Activated CD8-positive, alpha-beta memory T cell treated with anti-CD3 and anti-CD28 coated beads for 4 hours (primary cell): Measurements from ENCODE around the gene DDX23.

Source experiments
- DNase-seq, 2 donors: peaks; one replicate each; pipeline ENCODE4 v3.0.0-alpha.2; 2020; ENCODE audit warnings: low read depth in 2 of 2

DDX23 gene

DNA sequence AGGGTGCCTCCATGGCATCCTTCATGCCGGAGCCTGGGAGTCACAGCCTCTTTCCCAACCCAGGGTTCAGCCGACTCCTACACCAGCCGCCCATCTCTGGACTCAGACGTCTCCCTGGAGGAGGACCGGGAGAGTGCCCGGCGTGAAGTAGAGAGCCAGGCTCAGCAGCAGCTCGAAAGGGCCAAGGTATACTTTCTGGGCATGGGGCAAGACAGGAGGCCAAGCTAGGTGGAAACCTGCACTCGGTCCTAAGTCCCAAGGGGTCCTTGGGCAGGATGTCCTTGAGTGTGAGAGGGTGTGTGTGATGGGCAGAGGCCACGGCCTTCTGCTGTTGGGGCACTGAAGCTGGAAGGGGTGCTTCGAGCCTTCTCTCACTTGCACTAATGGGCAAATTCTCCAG lies 28.7 kb downstream of the DDX23 start:
- DNase-seq, result no peak

- no peak for DNase-seq
These were observed 29.3 kb downstream of the DDX23 start for GRCh38 chr12:48822711-48823110.

DNA sequence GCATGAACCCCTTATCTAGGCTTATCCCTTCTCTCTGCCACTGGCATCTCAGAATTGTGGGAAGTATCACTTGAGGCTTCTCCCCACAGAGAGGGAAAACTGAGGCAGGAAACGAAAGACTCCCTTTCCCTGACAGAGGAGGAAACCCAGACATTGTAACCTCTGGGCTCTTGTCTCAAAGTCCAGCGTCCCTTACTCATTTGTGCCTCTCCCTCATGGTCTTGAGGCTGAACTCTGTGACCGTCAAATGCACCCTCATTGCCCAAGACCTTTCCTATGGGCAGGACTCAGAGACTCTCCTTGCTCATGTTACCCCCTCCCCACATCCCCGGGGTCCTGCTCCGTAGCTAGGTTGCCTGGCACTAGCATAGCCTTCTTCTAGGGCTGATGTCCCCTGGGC lies 29.8 kb downstream of the DDX23 start:
- no peak for DNase-seq

DNA sequence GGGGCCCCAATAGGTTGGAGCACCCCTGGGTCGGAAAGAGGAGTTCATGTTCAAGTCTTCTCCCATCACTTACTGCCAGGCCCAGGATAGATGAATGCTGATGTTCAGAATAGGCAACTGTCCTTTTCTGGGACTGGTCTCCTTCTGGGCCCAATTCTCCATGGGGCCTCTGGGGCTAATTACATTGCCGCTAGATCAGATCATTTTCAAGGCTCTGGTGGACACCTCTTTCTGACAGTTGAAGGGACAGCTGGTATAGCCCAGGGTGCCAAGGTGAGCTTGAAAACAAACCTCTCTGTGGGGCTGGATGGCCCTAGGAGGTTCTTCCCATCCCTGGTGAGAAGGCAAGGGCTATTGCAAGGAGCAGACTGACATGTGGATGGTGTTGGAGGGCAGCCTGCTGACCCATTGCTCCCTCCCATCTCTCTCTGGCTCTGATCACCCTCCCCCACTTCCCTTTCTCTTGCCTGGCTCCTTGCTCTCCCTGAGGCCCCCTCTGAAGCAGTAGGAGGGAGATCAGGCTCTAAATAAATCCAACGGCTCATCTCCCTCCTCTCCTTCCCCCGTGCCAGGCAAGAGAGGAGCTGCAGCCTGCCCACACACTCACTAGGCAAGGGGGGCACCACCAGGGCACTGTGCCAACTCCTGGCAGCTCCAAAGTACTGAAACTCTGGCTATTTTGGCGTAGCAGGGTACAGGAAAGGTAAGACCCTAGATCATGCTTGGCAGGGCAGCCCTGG lies 31.8 kb downstream of the DDX23 start:
- no peak for DNase-seq

GRCh38 chr12:48818831-48819590 lies 33.0 kb downstream of the DDX23 start:
- no peak for DNase-seq

- peak; percentile 54 to 59 for DNase-seq
These were observed 33.8 kb downstream of the DDX23 start, which contains the start of gene CACNB3 for GRCh38 chr12:48817873-48818830. CACNB3 (plus strand) TSS chr12:48818496; CDS start chr12:48818930, 434 bp downstream.

GRCh38 chr12:48816143-48816854 lies 35.7 kb downstream of the DDX23 start:
- DNase-seq, result no peak

DNA sequence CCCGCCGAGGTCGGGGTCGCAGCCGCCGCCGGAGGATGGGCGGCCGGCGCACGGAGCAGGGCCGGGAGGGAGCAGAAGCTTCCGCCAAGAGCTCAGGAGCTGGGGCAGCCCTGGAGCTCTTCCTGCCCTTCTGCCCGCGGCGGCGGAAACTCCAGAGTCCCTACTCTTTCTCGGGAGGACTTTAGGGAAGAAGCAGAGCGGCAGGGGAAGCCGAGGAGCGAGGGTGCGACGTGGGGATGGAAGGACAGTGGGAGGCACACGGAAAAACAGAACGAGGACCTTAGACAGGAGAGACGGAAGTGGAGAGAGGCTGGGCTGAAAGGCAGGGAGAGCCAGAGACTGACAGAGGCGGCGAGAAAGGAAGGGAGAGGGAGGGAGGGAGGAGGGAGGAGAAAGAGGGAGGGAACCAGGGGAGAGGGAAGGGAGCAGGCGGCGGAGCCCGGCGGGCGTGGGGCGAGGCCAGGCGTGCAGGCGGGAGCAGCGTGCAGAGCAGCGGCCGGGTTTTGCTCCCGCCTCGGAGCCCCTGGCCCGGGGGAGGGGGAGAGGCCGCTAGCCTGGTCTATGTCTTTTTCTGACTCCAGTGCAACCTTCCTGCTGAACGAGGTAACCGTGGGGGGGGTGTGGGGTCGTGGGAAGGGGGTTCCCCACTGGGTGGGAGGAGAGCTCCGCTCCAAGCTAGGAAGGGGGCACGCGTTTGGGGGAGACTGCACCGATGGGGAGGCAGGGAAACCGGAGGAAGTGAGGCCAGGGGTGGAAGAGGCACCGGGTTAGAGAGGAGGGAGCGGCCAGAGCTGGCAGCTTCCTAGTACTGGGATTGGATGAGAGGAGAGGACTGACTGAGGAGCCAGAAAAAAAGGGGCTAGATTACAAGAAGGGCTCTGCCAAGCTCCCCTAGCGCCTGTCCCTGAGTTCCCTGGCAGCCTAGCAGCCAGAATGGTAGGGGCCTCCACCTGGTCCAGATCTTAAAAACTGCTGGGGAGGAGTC lies 36.5 kb downstream of the DDX23 start:
- no peak for DNase-seq

- DNase-seq, result peak; percentile 31
These were observed 37.5 kb downstream of the DDX23 start for GRCh38 chr12:48814262-48815125.

DNA sequence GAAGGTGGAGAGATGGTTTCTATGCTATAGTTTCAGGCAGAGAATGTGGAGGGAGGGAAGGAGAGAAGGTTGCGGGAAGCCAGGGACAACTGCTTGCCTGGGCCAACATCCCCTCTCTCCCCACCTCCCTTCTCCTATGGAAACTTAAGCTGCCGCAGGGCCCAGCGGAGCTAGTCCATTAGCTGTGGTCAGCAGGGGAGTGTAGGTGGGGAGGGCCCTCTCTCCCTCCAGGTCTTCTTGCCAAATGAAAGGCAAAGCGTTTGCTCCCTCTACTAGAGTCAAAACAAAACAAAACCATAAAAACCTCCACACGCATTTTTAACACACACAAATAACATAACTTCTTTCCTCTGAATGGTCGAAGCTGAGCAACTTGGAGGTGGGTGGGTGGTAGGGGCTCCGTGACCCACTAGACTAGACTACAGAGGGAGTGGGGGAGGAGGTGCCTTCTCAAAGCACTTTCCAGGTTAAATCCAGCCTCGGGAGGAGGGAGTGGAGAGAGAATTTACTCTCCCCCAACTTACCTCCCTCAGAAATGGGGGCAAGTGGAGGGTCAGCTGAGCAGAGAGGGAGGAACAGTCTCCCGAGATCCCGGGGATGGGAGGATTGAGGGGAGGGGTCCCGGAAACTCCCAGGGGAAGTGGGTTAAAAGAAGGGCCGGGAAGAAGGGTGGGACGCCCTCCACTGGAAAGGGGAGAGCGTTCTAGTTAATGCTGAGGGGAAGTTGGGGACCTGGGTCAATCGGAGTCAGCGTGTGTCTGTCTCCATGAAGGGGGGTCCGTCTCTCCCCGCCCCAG lies 38.3 kb downstream of the DDX23 start:
- no peak for DNase-seq

GRCh38 chr12:48812389-48812788 lies 39.6 kb downstream of the DDX23 start:
- DNase-seq, result no peak

- no peak for DNase-seq
These were observed 40.4 kb downstream of the DDX23 start for GRCh38 chr12:48811437-48812090.

GRCh38 chr12:48810903-48811431 lies 41.0 kb downstream of the DDX23 start:
- DNase-seq, result no peak

GRCh38 chr12:48807981-48808380 lies 44.0 kb downstream of the DDX23 start:
- no peak for DNase-seq

DNA sequence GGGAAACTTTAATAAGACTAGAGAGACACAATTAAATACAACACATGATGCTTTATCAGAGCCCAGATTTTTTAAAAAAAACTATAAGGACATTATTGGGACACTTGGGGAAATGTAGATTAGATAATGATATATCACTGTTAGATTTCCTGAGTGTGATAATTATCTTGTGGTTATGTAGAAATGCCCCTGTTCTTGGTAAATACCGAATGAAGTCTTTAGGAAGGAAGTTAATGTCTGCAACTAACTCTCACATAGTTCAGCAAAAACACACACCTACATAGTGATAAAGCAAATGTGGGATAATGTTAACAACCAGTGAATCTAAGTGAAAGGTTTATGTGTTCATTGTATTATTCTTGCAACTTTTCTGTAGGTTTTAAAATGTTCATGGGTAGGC lies 48.3 kb downstream of the DDX23 start:
- no peak for DNase-seq

DNA sequence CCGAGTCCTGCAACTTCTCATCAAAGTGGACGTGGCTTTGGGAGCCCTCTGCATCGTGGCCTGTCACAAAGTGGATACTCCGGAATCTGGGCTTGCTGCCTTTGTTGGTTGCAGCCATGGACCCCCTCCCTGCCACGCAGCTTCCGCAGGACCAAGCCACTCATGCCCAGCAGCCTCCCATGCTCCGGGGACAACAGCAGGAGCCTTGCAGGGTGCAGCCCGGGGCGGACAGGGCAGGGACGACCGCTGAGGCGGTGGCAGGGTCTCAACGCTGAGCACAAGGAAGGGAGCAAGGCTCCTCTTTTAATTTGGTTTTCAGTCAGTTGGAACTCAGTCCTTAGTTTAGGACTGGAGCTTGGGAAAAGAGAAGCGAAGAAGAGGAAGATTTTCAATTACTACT lies 51.0 kb downstream of the DDX23 start:
- DNase-seq, result no peak

GRCh38 chr12:48800457-48800856 lies 51.5 kb downstream of the DDX23 start:
- no peak for DNase-seq

DNA sequence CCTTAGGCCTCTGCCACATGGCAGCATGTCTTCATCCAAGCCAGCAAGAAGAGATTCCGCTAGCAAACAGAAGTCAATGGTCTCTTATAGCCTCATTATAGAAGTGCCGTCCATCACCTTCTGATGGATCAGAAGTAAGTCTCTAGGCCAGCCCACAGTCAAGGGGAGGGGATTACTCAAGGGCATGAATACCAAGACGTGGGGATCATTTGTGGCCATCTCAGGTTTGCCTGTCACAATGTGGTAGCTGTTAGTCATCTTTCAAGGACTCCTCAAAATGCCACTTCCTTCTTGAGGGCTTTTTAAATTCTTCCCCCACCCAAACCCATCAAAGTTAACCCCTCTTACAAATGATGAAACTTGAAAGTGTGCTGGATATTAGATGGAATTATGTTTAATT lies 55.0 kb downstream of the DDX23 start:
- no peak for DNase-seq
